ENCODE data around the gene ZBTB7C.

- TF ChIP-seq, protein P1, sequence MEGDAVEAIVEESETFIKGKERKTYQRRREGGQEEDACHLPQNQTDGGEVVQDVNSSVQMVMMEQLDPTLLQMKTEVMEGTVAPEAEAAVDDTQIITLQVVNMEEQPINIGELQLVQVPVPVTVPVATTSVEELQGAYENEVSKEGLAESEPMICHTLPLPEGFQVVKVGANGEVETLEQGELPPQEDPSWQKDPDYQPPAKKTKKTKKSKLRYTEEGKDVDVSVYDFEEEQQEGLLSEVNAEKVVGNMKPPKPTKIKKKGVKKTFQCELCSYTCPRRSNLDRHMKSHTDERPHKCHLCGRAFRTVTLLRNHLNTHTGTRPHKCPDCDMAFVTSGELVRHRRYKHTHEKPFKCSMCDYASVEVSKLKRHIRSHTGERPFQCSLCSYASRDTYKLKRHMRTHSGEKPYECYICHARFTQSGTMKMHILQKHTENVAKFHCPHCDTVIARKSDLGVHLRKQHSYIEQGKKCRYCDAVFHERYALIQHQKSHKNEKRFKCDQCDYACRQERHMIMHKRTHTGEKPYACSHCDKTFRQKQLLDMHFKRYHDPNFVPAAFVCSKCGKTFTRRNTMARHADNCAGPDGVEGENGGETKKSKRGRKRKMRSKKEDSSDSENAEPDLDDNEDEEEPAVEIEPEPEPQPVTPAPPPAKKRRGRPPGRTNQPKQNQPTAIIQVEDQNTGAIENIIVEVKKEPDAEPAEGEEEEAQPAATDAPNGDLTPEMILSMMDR (IDR thresholded peaks at IDR 0.05): peak; percentile 20
- no peak for TF ChIP-seq EZH2 (IDR thresholded peaks at IDR 0.05)
Measured at GRCh38 chr18:48219037-48219809, 190.0 kb downstream of the ZBTB7C start.
